Measurements from ENCODE around the gene UQCRC1.

Gene UQCRC1

DNA sequence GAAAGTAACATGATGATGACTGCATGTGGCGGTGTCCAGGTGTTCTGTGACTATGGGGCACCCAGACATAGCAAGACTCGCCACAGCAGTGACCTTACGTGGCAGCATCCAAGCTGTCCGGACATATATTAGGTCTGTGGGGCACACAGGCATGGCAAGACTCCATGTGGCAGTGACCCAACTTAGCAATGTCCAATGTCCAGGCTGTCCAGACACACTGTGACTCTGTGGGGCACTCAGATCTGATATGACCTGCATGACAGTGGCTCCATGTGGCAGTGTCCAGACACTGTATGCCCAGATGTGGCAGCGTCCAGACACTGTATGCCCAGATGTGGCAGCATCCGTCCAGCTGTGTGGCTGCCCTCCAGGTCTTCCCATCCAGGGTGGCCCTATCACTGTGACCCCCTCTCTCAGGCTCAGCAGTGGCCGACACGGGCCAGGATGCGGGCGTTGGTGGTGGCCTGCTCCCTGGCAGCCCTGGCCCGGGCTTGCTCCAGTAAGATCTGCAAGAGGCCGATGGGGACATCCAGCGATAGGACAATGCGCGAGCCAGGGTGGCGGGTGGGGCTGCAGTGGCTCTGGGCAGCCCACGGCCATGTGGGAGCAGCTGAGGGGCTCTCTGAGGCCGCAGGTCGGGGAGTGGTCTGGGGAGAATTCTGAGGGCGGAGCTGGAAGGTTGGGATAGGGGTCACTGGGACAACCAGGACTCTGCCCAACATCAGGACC is 46.9 kb downstream of the UQCRC1 start:
- no peak for DNase-seq
- Histone ChIP-seq H3K4me3 (ENCODE audit: low read depth, low read length) (no peak overlapping the region), H3K9me3 (no peaks in the 10 kb centered on the region), H3K36me3 (no peaks in the 10 kb centered on the region), H3K27me3 (no peaks in the 10 kb centered on the region), H3K4me1 (peaks cover 8% of the 10 kb centered on the region)
- TF ChIP-seq, protein P1, sequence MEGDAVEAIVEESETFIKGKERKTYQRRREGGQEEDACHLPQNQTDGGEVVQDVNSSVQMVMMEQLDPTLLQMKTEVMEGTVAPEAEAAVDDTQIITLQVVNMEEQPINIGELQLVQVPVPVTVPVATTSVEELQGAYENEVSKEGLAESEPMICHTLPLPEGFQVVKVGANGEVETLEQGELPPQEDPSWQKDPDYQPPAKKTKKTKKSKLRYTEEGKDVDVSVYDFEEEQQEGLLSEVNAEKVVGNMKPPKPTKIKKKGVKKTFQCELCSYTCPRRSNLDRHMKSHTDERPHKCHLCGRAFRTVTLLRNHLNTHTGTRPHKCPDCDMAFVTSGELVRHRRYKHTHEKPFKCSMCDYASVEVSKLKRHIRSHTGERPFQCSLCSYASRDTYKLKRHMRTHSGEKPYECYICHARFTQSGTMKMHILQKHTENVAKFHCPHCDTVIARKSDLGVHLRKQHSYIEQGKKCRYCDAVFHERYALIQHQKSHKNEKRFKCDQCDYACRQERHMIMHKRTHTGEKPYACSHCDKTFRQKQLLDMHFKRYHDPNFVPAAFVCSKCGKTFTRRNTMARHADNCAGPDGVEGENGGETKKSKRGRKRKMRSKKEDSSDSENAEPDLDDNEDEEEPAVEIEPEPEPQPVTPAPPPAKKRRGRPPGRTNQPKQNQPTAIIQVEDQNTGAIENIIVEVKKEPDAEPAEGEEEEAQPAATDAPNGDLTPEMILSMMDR (IDR thresholded peaks at IDR 0.05; ENCODE audit: low read depth, low read length): no peak

DNA sequence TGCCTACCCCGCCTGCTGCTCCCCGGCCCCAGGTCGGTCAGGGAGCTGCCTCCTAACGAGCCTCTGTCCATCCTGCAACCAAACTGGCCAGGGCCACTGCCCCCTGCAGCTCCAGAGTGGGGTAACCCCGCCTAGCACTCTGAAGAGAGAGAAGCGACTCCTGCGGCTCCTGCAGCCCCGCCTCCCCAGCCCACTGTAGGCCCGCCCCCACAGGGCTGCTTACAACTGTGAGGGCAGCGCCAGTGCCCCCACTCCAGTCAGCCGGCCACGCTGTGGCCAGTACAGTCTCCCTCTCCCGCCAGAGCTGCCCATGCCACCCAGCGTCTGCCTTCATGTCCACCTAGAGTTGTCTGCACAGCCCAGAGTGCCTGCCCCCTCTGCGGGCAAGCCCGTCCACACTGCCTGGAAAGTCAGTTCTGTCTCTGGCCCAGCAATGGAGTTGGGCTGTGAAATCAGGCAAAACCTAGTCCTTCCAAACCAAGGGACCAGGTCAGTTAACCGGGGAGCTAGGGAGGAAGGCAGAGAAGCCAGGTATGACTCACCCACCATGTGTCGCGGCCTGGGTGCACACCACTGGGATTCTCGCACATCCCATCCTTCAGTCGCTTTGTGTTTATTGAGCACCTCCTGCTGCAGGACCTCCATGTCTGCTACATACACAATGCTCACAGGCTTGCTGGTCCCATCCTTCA is 48.3 kb downstream of the UQCRC1 start:
- Histone ChIP-seq H3K4me1 (peaks cover 7% of the 10 kb centered on the region), H3K27me3 (no peaks in the 10 kb centered on the region), H3K4me3 (ENCODE audit: low read depth, low read length) (no peak overlapping the region), H3K36me3 (no peaks in the 10 kb centered on the region), H3K9me3 (no peaks in the 10 kb centered on the region)
- TF ChIP-seq, protein P1 (IDR thresholded peaks at IDR 0.05; ENCODE audit: low read depth, low read length): no peak
- peak; percentile 41 for DNase-seq

DNA sequence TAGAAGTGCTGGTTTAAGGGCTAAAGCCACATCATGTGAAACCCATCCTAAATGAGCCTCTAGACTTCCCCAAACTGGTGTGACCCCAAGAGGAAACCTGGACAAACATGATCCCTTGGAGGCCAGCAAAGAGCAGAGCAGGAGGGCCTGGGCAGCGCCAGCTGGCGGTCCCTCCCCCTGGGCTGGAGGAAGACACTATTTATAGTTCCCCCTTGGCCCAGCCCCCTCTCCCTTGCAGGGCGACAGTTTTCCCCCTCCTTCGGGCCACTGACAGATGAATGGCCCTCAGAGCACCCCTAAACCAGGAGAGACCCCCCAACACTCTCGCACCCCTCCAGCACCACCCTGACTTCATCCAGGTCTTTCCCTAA is 48.8 kb downstream of the UQCRC1 start:
- TF ChIP-seq, protein P1 (IDR thresholded peaks at IDR 0.05; ENCODE audit: low read depth, low read length): no peak
- no peak overlapping the region for H3K4me3 ChIP-seq (ENCODE audit: low read depth, low read length)
- no peaks in the 10 kb centered on the region for H3K36me3 ChIP-seq
- DNase-seq: no peak
- H3K4me1 ChIP-seq: peaks cover 3% of the 10 kb centered on the region
- H3K27me3 ChIP-seq: no peaks in the 10 kb centered on the region
- no peaks in the 10 kb centered on the region for H3K9me3 ChIP-seq

DNA sequence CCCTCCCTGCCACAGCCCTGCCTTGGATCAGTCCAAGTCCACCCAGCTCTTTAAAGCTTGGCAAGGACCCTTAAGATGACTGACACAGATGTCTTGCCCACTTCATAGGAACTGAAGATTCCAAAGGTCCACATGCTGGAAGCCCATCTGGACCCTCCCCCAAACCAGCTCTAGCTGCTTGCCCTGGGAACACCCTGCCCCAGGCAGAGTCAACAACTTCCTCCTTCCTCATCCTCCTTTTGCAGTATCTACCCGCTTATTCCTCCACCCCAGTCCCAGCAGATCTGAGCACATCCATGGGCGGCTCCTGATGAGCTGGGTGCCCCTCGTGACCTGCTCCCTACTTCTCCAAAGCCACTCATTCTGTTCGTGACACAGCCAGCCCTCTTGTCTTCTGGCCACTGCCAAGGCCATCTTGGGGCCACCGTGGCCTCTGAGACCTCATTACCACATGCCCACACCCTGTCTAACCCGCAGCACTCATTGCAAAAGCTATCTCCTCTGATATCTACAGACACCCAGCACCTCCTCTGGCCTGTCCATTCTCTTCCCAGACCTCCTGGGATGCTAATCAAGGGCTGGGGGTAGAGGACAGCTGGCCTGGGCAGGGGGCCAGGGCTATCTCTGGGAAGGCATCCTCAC is 50.8 kb downstream of the UQCRC1 start:
- no peak for DNase-seq

DNA sequence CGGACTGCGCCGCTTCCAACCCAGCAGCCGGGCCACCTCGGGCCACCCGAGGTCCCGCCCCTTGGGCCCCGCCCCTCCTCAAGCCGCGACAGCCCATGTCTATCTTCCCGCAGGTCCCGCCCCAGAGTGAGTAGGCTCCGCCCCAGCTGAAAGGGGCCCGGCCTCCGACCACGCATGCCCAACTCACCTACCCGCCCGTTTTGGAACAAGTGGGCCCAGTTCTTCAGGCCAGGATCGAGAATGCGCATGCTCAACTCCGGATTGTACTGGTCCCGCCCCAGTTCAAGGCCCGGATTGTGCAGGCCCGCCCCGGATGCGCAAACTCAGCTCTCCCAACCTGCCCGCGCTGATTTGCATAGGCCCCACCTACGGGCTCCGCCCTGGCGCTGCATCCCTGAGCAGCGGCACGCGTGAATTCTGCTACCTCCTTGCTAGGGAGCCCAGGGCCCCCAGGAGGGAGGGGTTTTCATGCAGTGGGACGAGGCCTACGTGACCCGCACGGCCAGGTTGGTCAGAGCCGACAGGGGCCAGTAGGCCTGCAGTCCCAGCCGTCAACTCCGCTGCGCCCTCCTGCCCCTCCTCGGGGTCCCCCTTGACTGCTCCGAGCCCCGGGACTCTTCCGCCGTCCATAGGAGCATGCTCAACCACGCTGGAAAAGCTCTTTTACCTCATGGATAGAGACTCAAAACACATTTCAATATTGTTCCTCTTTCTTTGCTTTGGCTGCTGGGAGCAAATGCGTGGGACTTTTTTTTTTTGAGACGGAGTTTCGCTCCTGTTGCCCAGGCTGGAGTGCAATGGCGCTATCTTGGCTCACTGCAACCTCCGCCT is 52.4 kb downstream of the UQCRC1 start, which contains the start of gene PFKFB4:
Gene PFKFB4, minus strand, starts transcription at position 8 of the 831 bp plus-strand sequence. CDS start 26 bp downstream, outside the sequence.
- TF ChIP-seq, protein P1 (IDR thresholded peaks at IDR 0.05; ENCODE audit: low read depth, low read length): no peak
- peak within 1 kb of the TSS; percentile 59 for H3K4me3 ChIP-seq (ENCODE audit: low read depth, low read length)
- no peaks in the 10 kb centered on the region for H3K27me3 ChIP-seq
- peak; percentile 96 for DNase-seq
- H3K9me3 ChIP-seq: no peaks in the 10 kb centered on the region
- H3K36me3 ChIP-seq: no peaks in the 10 kb centered on the region
- H3K4me1 ChIP-seq: peaks cover 2% of the 10 kb centered on the region

More for the DNA sequence above, 50.8 kb downstream of the UQCRC1 start:
- Histone ChIP-seq H3K4me3 (ENCODE audit: low read depth, low read length) (no peak overlapping the region), H3K27me3 (no peaks in the 10 kb centered on the region), H3K4me1 (peaks cover 2% of the 10 kb centered on the region), H3K36me3 (no peaks in the 10 kb centered on the region), H3K9me3 (no peaks in the 10 kb centered on the region)
- TF ChIP-seq, protein P1 (IDR thresholded peaks at IDR 0.05; ENCODE audit: low read depth, low read length): no peak
